ENCODE measurements around the gene C5orf22. TPM values are rescaled to one million over a fixed set of nuclear protein-coding genes. Genes with fewer than 3 reads are reported as not detected.

C5orf22 gene
- total RNA-seq, 4 donors from 2014 or later = 24.1 to 27.0 (median 25.2) TPM

- ATAC-seq (no peak), DNase-seq (no peak)
- Histone ChIP-seq H3K4me1 (no peaks in the 10 kb centered on the region), H3K36me3 (peaks cover 0 to 76% of the 10 kb centered on the region in 2 donors), H3K9me3 (no peaks in the 10 kb centered on the region), H3K27ac (no peak overlapping the region), H3K27me3 (no peaks in the 10 kb centered on the region), H3K4me3 (no peak overlapping the region)
- intact Hi-C loops (cut with DNase I; ENCODE audit: low total_unique reads) = no loop called here
- TF ChIP-seq POLR2A (IDR thresholded peaks at IDR 0.05) = no peak
- in situ Hi-C loops (cut with MboI; ENCODE audit: low sequenced_read_pairs in 4 of 4) = no loop called here
Observed at GRCh38 chr5:31502506-31502905, 29.6 kb upstream of the C5orf22 start.

GRCh38 chr5:31504529-31504928, 27.6 kb upstream of the C5orf22 start:
- ATAC-seq (no peak), DNase-seq (no peak)
- Histone ChIP-seq H3K4me1 (no peaks in the 10 kb centered on the region), H3K4me3 (no peak overlapping the region), H3K27me3 (no peaks in the 10 kb centered on the region), H3K9me3 (no peaks in the 10 kb centered on the region), H3K27ac (no peak overlapping the region), H3K36me3 (peaks cover 0 to 78% of the 10 kb centered on the region in 2 donors)
- in situ Hi-C loops (cut with MboI; ENCODE audit: low sequenced_read_pairs in 4 of 4) = no loop called here
- intact Hi-C loops (cut with DNase I; ENCODE audit: low total_unique reads) = no loop called here
- no peak for TF ChIP-seq CTCF (IDR thresholded peaks at IDR 0.05 in 4 of 5, conservative IDR thresholded peaks at IDR 0.05 in 1 of 5)
- TF ChIP-seq POLR2A (IDR thresholded peaks at IDR 0.05) = no peak

GRCh38 chr5:31511305-31511704, 20.8 kb upstream of the C5orf22 start:
- Histone ChIP-seq H3K27me3 (no peaks in the 10 kb centered on the region), H3K9me3 (no peaks in the 10 kb centered on the region), H3K27ac (no peak overlapping the region), H3K4me1 (no peaks in the 10 kb centered on the region), H3K36me3 (peaks cover 5 to 73% of the 10 kb centered on the region in 2 donors), H3K4me3 (no peak overlapping the region)
- intact Hi-C loops (cut with DNase I; ENCODE audit: low total_unique reads) = no loop called here
- TF ChIP-seq POLR2A (IDR thresholded peaks at IDR 0.05) = no peak
- TF ChIP-seq CTCF (IDR thresholded peaks at IDR 0.05 in 4 of 5, conservative IDR thresholded peaks at IDR 0.05 in 1 of 5) = no peak
- DNase-seq = no peak
- in situ Hi-C loops (cut with MboI; ENCODE audit: low sequenced_read_pairs in 4 of 4) = no loop called here
- ATAC-seq = no peak

- H3K36me3 ChIP-seq = peaks cover 0 to 49% of the 10 kb centered on the region in 2 donors
- intact Hi-C loops (cut with DNase I; ENCODE audit: low total_unique reads) = no loop called here
- TF ChIP-seq CTCF (IDR thresholded peaks at IDR 0.05 in 4 of 5, conservative IDR thresholded peaks at IDR 0.05 in 1 of 5) (no peak), POLR2A (IDR thresholded peaks at IDR 0.05) (no peak)
- no peak overlapping the region for H3K27ac ChIP-seq
- in situ Hi-C loops (cut with MboI; ENCODE audit: low sequenced_read_pairs in 4 of 4) = no loop called here
- H3K27me3 ChIP-seq = no peaks in the 10 kb centered on the region
- no peak overlapping the region for H3K4me3 ChIP-seq
- H3K9me3 ChIP-seq = no peaks in the 10 kb centered on the region
- H3K4me1 ChIP-seq = no peaks in the 10 kb centered on the region
- no peak for DNase-seq
- ATAC-seq = no peak
Observed at GRCh38 chr5:31516802-31517201, 15.3 kb upstream of the C5orf22 start.

GRCh38 chr5:31523041-31523440, 9.1 kb upstream of the C5orf22 start:
- TF ChIP-seq CTCF (IDR thresholded peaks at IDR 0.05 in 4 of 5, conservative IDR thresholded peaks at IDR 0.05 in 1 of 5) (no peak), POLR2A (IDR thresholded peaks at IDR 0.05) (no peak)
- in situ Hi-C loops (cut with MboI; ENCODE audit: low sequenced_read_pairs in 4 of 4) (no loop called here), intact Hi-C loops (cut with DNase I; ENCODE audit: low total_unique reads) (no loop called here)
- ATAC-seq = no peak
- peaks cover 0 to 67% of the 10 kb centered on the region in 2 donors for H3K36me3 ChIP-seq
- no peaks in the 10 kb centered on the region for H3K9me3 ChIP-seq
- H3K27ac ChIP-seq = no peak overlapping the region
- DNase-seq = no peak
- H3K4me3 ChIP-seq = no peak overlapping the region
- no peaks in the 10 kb centered on the region for H3K27me3 ChIP-seq
- no peaks in the 10 kb centered on the region for H3K4me1 ChIP-seq

All from gastrocnemius medialis (tissue), 4 donors.